Endothelial cell of umbilical vein (primary cell): ENCODE measurements around the gene NRG3. TPM values are rescaled to one million over a fixed set of nuclear protein-coding genes. Genes with fewer than 3 reads are reported as not detected.

Source experiments
- BruUV-seq: library from RNA; stranded (reverse); fragments of 400-500 nt; replicated peaks from 2 replicates; lab custom pipeline; 2021; lab: Mats Ljungman, UMichigan
- CTCF ChIA-PET: fragments of 300-600, 350-600 bp; sonication (Branson Sonifier 250); formaldehyde crosslinking; loops from one replicate; lab custom pipeline; 2021; ENCODE audit warnings: antibody characterized with exemption, inconsistent platforms; lab: Charles Lee
- POLR2A ChIA-PET: fragments of 300-600, 350-600 bp; sonication (Branson Sonifier 250); formaldehyde crosslinking; loops from one replicate; lab custom pipeline; 2021; ENCODE audit warnings: antibody characterized with exemption, inconsistent platforms; lab: Charles Lee
- DNase-seq: peaks from one replicate; pipeline ENCODE4 v3.0.0-alpha.2; 2011; ENCODE audit warnings: low read depth, low spot score
- FAIRE-seq: peaks from 2 replicates; lab custom pipeline; 2011; peaks lifted over from hg19 to GRCh38; lab: Jason Lieb, UNC
- H2AFZ ChIP-seq: 2 replicates; pipeline ENCODE4 v1.6.0; 2012; ENCODE audit warnings: low read depth, low read length, control low read depth, inconsistent platforms
- H3K27ac ChIP-seq: 2 replicates; pipeline ENCODE4 v1.5.1; 2011; ENCODE audit warnings: low read depth, mild to moderate bottlenecking, control low read depth, low read length, moderate library complexity; ENCODE audit not compliant: insufficient read depth
- H3K27me3 ChIP-seq, 2 experiments: 2 replicates each; pipeline versions ENCODE4 v1.6.0 to v1.6.1; 2011; ENCODE audit warnings: low read length in 2 of 2, mixed read lengths in 1 of 2; ENCODE audit not compliant: control insufficient read depth in 2 of 2, insufficient read depth in 2 of 2
- H3K36me3 ChIP-seq, 2 experiments: 2 replicates in 1 of 2; 3 replicates in 1 of 2; pipeline ENCODE4 v1.5.1; 2011; ENCODE audit warnings: low read length in 2 of 2, mild to moderate bottlenecking in 1 of 2, moderate library complexity in 1 of 2; ENCODE audit not compliant: control insufficient read depth in 2 of 2, insufficient read depth in 2 of 2; ENCODE audit errors: extremely low read depth in 1 of 2
- H3K4me1 ChIP-seq: 3 replicates; pipeline ENCODE4 v1.5.1; 2011; ENCODE audit warnings: mild to moderate bottlenecking, low read length; ENCODE audit not compliant: control insufficient read depth, insufficient read depth; ENCODE audit errors: extremely low read depth
- H3K4me2 ChIP-seq: 2 replicates; pipeline ENCODE4 v1.6.1; 2011; ENCODE audit warnings: low read length, control low read depth, mixed read lengths; ENCODE audit not compliant: insufficient read depth
- H3K4me3 ChIP-seq, 3 experiments: fragments of 200-600 bp in 1 of 3; sonication (generic), shearing (Covaris generic) in 1 of 3; replicated peaks in 1 of 3; 2 replicates each; pipeline ENCODE4 v1.5.1; 2011 to 2016; ENCODE audit warnings: control low read depth in 3 of 3, low read length in 3 of 3, mild to moderate bottlenecking in 2 of 3, inconsistent platforms in 1 of 3, low read depth in 1 of 3, moderate library complexity in 1 of 3; ENCODE audit not compliant: insufficient read depth in 1 of 3
- H3K79me2 ChIP-seq: 2 replicates; pipeline ENCODE4 v1.6.0; 2012; ENCODE audit warnings: low read length, inconsistent platforms; ENCODE audit not compliant: control insufficient read depth, insufficient read depth
- H3K9ac ChIP-seq: replicated peaks from 2 replicates; pipeline ENCODE3; 2011; ENCODE audit warnings: low read length, control low read depth; ENCODE audit not compliant: insufficient read depth; ENCODE audit errors: extremely low read depth
- H3K9me1 ChIP-seq: replicated peaks from 3 replicates; pipeline ENCODE4 v1.6.0; 2011; ENCODE audit warnings: mild to moderate bottlenecking, low read length; ENCODE audit not compliant: control insufficient read depth, insufficient read depth; ENCODE audit errors: extremely low read depth
- H3K9me3 ChIP-seq: replicated peaks from 2 replicates; pipeline ENCODE4 v1.5.1; 2012; ENCODE audit warnings: low read length, inconsistent platforms; ENCODE audit not compliant: control insufficient read depth, insufficient read depth
- H4K20me1 ChIP-seq: replicated peaks from 2 replicates; pipeline ENCODE3; 2011; ENCODE audit warnings: mild to moderate bottlenecking, low read length; ENCODE audit not compliant: control insufficient read depth, insufficient read depth; ENCODE audit errors: extremely low read depth
- EZH2 ChIP-seq: IDR thresholded peaks from 2 replicates; pipeline ENCODE4 v1.6.1; 2012; ENCODE audit warnings: borderline replicate concordance, low read depth, mild to moderate bottlenecking, moderate library complexity, low read length, inconsistent platforms; ENCODE audit not compliant: severe bottlenecking
- FOS ChIP-seq: IDR thresholded peaks from 2 replicates; pipeline ENCODE4 v1.6.1; 2011; ENCODE audit warnings: mild to moderate bottlenecking, low read length, moderate library complexity, borderline replicate concordance; ENCODE audit not compliant: insufficient read depth
- GATA2 ChIP-seq: IDR thresholded peaks from 2 replicates; pipeline ENCODE4 v1.7.0; 2011; ENCODE audit warnings: low read depth, mild to moderate bottlenecking, moderate library complexity, mixed read lengths, low read length; ENCODE audit not compliant: insufficient read length, insufficient read depth
- JUN ChIP-seq: IDR thresholded peaks from 2 replicates; pipeline ENCODE4 v1.6.1; 2011; ENCODE audit warnings: borderline replicate concordance, low read depth; ENCODE audit not compliant: insufficient read length, insufficient read depth
- MYC ChIP-seq: IDR thresholded peaks from one replicate; pipeline ENCODE4 v1.6.1; 2011; ENCODE audit warnings: mild to moderate bottlenecking, low read depth, low read length
- POLR2A ChIP-seq: IDR thresholded peaks from 2 replicates; pipeline ENCODE4 v1.6.1; 2012; ENCODE audit warnings: low read depth, mild to moderate bottlenecking, control low read depth, low read length
- POLR2AphosphoS5 ChIP-seq: IDR thresholded peaks from 2 replicates; pipeline ENCODE4 v1.6.1; 2012; ENCODE audit warnings: low read depth, mild to moderate bottlenecking, control low read depth, low read length, moderate library complexity; ENCODE audit not compliant: insufficient read depth
- dilution Hi-C: fragments of 300-500 bp; cut with MboI; formaldehyde crosslinking; loops from one replicate; pipeline ENCODE4 v1.15.0; 2019; ENCODE audit warnings: low sequenced_read_pairs; ENCODE audit not compliant: extremely low pct_ligation_motif_present
- intact Hi-C: fragments of 100-400 bp; cut with micrococcal nuclease; formaldehyde crosslinking; loops from one replicate; pipeline ENCODE4 v1.10.0; 2022
- polyA plus RNA-seq, 4 experiments: library from polyadenylated mRNA; depleted of rRNA in 3 of 4; stranded (reverse) in 3 of 4; unstranded in 1 of 4; fragments of >200 nt; gene quantifications; 2 replicates each; pipeline versions ENCODE4 v1.2.1 to v1.2.3, GENCODE V29; 2011 to 2012; ENCODE audit warnings: missing spikeins in 1 of 4
- total RNA-seq: library from RNA; stranded (reverse); gene quantifications from 2 replicates; pipeline ENCODE4 v1.2.3, GENCODE V29; 2021
- TF ChIP-seq, protein P1 (sequence below), 2 donors: IDR thresholded peaks; 1 replicate in 1 of 2; 2 replicates in 1 of 2; pipeline ENCODE4 v1.5.1; 2011; ENCODE audit warnings: low read length in 2 of 2, mild to moderate bottlenecking in 2 of 2, moderate library complexity in 2 of 2, control low read depth in 1 of 2, inconsistent platforms in 1 of 2, low read depth in 1 of 2; ENCODE audit not compliant: insufficient read depth in 1 of 2; ENCODE audit errors: extremely low read depth in 1 of 2
- TF ChIP-seq, protein P2 (sequence below): IDR thresholded peaks from 2 replicates; pipeline ENCODE4 v1.6.1; 2011; ENCODE audit not compliant: insufficient read depth, insufficient read length

The NRG3 gene
- total and polyA plus RNA-seq, 2 donors (not counting 3 experiments of a cell fraction or from before 2014, with no cell fraction given): 1.9 to 3.9 TPM

DNA sequence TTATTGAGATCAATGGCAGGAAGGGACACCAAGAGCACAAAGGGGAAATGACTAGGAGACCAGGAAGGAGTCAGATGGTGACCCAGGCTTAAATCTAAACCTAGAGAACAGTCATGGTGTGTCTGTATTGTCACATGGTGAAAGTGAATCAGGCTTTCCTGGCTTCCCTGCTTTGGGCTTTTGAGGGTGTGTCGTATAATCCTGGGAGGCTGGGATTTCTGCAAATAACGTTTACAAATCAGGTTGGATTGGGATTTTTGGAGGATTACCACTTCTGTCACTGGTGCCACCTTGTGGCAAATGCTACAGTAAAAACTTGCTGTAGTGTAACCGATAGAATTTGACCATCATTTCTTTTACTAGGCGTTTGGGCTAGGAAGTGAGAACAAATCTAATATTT lies 502.6 kb downstream of the NRG3 start:
- Histone ChIP-seq H3K4me1 (peaks cover 10% of the 10 kb centered on the region), H3K9me1 (no peaks in the 10 kb centered on the region), H3K4me3 (no peak overlapping the region), H4K20me1 (no peaks in the 10 kb centered on the region), H3K9me3 (no peaks in the 10 kb centered on the region), H2AFZ (peak overlapping the region; percentile 15), H3K79me2 (no peaks in the 10 kb centered on the region), H3K9ac (peak overlapping the region; percentile 14), H3K36me3 (no peaks in the 10 kb centered on the region), H3K27ac (no peak overlapping the region), H3K4me2 (peak overlapping the region; percentile 1), H3K27me3 (no peaks in the 10 kb centered on the region)
- POLR2A ChIA-PET: no interaction called here
- FAIRE-seq: peak; percentile 21
- intact Hi-C loops: loop anchor here (1.0 to 5.0 kb wide), 3 partner anchors 227 to 535 kb away; no protein-coding TSS in a partner anchor
- TF ChIP-seq, protein P1, sequence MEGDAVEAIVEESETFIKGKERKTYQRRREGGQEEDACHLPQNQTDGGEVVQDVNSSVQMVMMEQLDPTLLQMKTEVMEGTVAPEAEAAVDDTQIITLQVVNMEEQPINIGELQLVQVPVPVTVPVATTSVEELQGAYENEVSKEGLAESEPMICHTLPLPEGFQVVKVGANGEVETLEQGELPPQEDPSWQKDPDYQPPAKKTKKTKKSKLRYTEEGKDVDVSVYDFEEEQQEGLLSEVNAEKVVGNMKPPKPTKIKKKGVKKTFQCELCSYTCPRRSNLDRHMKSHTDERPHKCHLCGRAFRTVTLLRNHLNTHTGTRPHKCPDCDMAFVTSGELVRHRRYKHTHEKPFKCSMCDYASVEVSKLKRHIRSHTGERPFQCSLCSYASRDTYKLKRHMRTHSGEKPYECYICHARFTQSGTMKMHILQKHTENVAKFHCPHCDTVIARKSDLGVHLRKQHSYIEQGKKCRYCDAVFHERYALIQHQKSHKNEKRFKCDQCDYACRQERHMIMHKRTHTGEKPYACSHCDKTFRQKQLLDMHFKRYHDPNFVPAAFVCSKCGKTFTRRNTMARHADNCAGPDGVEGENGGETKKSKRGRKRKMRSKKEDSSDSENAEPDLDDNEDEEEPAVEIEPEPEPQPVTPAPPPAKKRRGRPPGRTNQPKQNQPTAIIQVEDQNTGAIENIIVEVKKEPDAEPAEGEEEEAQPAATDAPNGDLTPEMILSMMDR (IDR thresholded peaks at IDR 0.05; ENCODE audit: extremely low read depth in 1 of 2, insufficient read depth in 1 of 2, low read depth in 1 of 2, low read length in 2 of 2): peak; percentile 17 to 44
- no peak for TF ChIP-seq MYC
- TF ChIP-seq JUN: peak; percentile 5
- TF ChIP-seq POLR2AphosphoS5: no peak
- TF ChIP-seq, protein P2, sequence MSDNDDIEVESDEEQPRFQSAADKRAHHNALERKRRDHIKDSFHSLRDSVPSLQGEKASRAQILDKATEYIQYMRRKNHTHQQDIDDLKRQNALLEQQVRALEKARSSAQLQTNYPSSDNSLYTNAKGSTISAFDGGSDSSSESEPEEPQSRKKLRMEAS: no peak
- TF ChIP-seq GATA2: no peak
- TF ChIP-seq FOS: peak; percentile 76
- no peak for TF ChIP-seq EZH2
- no peak for TF ChIP-seq POLR2A
- no TSS peak for BruUV-seq
- dilution Hi-C loops: no loop called here
- CTCF ChIA-PET: no interaction called here
- peak; percentile 61 for DNase-seq
